Measurements from ENCODE around the gene HNRNPK.

Gene HNRNPK

GRCh38 chr9:83979812-83980394, at the start of gene HNRNPK:
HNRNPK (minus strand) TSS chr9:83980215; CDS start chr9:83978252, 1,963 bp downstream.
- peak; percentile 99 for DNase-seq

- no peak for DNase-seq
Observed at GRCh38 chr9:84027201-84027600, 47.2 kb upstream of the HNRNPK start.

- no peak for DNase-seq
Observed at GRCh38 chr9:84024041-84024575, 44.1 kb upstream of the HNRNPK start.

GRCh38 chr9:84007662-84008061, 27.6 kb upstream of the HNRNPK start:
- DNase-seq, result no peak

GRCh38 chr9:84003246-84003645, 23.2 kb upstream of the HNRNPK start:
- DNase-seq, result no peak

GRCh38 chr9:84002344-84002743, 22.3 kb upstream of the HNRNPK start:
- DNase-seq, result peak; percentile 25

GRCh38 chr9:84001621-84002020, 21.6 kb upstream of the HNRNPK start:
- DNase-seq, result peak; percentile 54

GRCh38 chr9:84000186-84000585, 20.2 kb upstream of the HNRNPK start:
- DNase-seq, result no peak

- DNase-seq, result no peak
Observed at GRCh38 chr9:83999141-83999918, 19.3 kb upstream of the HNRNPK start.

- DNase-seq, result no peak
Observed at GRCh38 chr9:83996126-83996525, 16.1 kb upstream of the HNRNPK start.

GRCh38 chr9:83992901-83993300, 12.9 kb upstream of the HNRNPK start:
- no peak for DNase-seq

GRCh38 chr9:83992407-83992806, 12.4 kb upstream of the HNRNPK start:
- DNase-seq, result no peak

- DNase-seq, result no peak
Observed at GRCh38 chr9:83991355-83991754, 11.3 kb upstream of the HNRNPK start.

- DNase-seq, result no peak
Observed at GRCh38 chr9:83988411-83988810, 8.4 kb upstream of the HNRNPK start.

GRCh38 chr9:83987402-83987791, 7.4 kb upstream of the HNRNPK start:
- no peak for DNase-seq

GRCh38 chr9:83986765-83987401, 6.9 kb upstream of the HNRNPK start:
- no peak for DNase-seq

- DNase-seq, result no peak
Observed at GRCh38 chr9:83986195-83986594, 6.2 kb upstream of the HNRNPK start.

- peak; percentile 76 for DNase-seq
Observed at GRCh38 chr9:83981126-83981871, 1.3 kb upstream of the HNRNPK start.

GRCh38 chr9:83980395-83981125, 545 bp upstream of the HNRNPK start, which contains the start of gene RMI1:
RMI1 (plus strand) TSS chr9:83980805; CDS start chr9:84000987, 20,182 bp downstream.
- DNase-seq, result peak; percentile 100

- peak; percentile 91 for DNase-seq
Observed at GRCh38 chr9:83978992-83979811, 813 bp downstream of the HNRNPK start.

GRCh38 chr9:83977196-83977595, 2.8 kb downstream of the HNRNPK start:
- DNase-seq, result no peak

Measured in suppressor macrophage treated with lipopolysaccharide for 4 hours (primary cell).